ENCODE results near the gene FAM53B. TPM values are rescaled to one million over a fixed set of nuclear protein-coding genes. Genes with fewer than 3 reads are reported as not detected.
A peak's percentile ranks its signal among the peaks of the same experiment; 100 is the strongest.

Gene FAM53B
- total RNA-seq, 1 donor, result 13.4 TPM

DNA sequence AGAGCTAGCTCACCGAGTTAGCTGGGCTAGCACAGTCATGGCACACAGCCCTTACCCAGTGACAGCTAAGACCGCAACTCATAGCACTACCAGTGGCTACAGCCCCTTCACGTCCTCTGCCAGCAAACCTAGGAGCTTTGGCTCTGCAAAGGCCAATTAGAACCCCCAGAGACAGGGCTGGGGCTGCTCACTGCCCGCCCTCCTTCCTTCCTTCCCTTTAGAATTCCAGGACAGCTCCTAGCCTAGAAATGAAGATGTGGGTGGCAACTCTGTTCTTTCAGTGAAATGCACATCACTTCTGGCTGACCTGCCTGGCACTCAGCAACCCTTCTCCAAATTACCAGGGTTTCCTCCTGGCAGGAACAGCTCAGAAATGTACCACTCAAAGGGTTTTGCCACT lies 99.9 kb downstream of the FAM53B start:
- no peak for DNase-seq (ENCODE audit: low read depth)
- TF ChIP-seq, protein P1, sequence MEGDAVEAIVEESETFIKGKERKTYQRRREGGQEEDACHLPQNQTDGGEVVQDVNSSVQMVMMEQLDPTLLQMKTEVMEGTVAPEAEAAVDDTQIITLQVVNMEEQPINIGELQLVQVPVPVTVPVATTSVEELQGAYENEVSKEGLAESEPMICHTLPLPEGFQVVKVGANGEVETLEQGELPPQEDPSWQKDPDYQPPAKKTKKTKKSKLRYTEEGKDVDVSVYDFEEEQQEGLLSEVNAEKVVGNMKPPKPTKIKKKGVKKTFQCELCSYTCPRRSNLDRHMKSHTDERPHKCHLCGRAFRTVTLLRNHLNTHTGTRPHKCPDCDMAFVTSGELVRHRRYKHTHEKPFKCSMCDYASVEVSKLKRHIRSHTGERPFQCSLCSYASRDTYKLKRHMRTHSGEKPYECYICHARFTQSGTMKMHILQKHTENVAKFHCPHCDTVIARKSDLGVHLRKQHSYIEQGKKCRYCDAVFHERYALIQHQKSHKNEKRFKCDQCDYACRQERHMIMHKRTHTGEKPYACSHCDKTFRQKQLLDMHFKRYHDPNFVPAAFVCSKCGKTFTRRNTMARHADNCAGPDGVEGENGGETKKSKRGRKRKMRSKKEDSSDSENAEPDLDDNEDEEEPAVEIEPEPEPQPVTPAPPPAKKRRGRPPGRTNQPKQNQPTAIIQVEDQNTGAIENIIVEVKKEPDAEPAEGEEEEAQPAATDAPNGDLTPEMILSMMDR (IDR thresholded peaks at IDR 0.05; ENCODE audit: insufficient read depth, low read depth, low read length), result no peak
- H3K4me3 ChIP-seq (ENCODE audit: low read depth, low read length), result no peak overlapping the region

DNA sequence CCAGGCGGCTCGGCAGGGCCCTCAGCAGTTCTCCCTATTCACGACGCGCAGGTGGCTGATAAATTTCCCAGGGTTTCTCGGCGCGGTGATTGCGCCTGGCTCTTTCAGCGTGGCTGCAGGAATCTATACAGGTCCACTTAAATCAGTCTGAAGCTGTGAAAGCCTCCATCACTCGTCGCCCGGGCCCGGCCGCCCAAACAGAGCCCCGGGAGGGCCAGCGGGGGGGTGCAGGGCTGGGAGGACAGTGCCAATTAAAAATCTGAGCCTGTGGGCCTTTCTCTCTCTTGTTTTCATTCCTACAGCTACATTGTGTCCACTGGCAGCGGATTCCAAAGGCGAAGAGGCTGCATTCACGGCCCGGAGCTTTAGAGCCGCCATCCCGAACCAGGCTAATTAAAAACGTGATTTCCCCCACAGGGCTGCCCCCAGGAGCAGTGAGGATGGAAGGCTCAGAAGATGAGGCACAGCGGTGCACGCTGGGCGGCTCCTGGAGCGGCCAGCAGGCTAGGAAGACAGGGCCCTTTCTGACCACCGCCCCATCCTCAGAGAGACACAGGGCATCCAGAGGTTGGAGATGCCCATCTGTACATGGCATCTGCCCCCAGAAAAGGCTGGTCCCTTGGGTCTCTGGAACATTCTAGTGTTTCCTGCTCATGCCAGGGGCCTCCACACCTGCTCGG lies 100.7 kb downstream of the FAM53B start:
- TF ChIP-seq, protein P1 (IDR thresholded peaks at IDR 0.05; ENCODE audit: insufficient read depth, low read depth, low read length), result no peak
- DNase-seq (ENCODE audit: low read depth), result no peak
- no peak overlapping the region for H3K4me3 ChIP-seq (ENCODE audit: low read depth, low read length)

DNA sequence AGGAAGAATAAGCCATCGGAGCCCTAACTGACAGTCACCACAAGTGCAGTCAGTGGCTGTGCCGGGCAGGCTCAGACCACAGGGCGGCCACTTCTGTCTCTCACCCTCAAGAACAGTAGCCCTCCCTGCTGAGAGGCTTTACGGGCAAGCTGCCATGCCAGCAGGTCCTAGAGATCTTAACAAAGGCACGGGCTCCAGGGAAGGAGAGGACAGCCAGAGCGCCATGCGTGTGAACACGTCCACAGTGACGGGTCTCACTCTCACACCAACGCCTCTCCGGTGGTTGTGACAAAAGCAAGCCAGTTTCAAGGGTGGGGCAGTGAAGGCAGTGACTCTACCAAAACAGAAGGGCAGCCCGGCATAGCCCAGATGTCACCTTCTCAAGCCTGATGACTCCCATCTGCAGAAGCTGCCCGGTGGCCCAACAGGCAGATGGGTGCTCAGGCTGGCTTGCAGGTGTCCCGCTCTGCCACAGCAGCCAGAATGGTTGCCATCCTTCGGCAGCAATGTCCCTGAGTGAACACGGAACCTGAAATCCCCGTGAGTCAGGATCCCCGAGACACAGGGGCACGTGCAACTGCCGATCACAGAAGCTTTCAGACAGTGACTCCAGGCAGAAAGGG lies 102.0 kb downstream of the FAM53B start:
- H3K4me3 ChIP-seq (ENCODE audit: low read depth, low read length), result no peak overlapping the region
- TF ChIP-seq, protein P1 (IDR thresholded peaks at IDR 0.05; ENCODE audit: insufficient read depth, low read depth, low read length), result no peak
- DNase-seq (ENCODE audit: low read depth), result no peak

DNA sequence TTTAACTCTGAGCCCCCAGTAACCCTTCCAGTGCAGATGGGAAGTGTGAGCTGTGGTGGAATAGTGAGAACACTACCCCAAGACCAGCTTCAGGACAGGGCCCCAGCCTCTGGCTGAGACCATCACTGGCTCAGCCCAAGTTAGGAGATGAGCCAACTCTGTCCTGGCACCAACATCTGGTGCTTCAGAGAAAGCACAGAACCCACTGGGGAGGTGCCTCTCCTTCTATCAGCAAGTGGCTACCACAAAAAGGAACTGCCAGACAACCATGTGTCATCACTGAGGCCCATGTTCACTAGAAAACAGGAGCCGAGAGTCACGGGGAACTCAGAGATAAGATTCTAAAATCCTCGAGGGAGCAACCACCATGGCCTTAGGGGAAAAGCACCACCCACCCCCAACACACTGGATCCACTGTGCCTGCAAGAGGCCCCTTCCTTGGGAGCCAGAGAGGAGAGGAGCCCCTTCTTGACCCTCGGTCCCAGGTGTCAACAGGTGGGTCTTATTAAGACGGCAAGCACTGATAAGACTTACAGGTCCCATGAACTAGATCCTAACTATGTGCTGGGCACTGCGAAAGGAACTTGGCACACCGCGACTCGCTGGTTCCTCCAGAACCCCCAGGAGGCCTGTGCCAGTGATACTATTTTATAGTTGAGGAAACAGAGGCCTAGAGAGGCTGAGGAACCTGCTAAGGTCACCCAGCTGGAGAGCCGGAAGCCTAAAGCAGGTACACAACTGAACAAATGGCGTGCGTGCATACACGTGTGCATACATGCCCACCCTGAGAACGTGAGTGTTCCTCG lies 102.7 kb downstream of the FAM53B start:
- TF ChIP-seq, protein P1 (IDR thresholded peaks at IDR 0.05; ENCODE audit: insufficient read depth, low read depth, low read length), result no peak

DNA sequence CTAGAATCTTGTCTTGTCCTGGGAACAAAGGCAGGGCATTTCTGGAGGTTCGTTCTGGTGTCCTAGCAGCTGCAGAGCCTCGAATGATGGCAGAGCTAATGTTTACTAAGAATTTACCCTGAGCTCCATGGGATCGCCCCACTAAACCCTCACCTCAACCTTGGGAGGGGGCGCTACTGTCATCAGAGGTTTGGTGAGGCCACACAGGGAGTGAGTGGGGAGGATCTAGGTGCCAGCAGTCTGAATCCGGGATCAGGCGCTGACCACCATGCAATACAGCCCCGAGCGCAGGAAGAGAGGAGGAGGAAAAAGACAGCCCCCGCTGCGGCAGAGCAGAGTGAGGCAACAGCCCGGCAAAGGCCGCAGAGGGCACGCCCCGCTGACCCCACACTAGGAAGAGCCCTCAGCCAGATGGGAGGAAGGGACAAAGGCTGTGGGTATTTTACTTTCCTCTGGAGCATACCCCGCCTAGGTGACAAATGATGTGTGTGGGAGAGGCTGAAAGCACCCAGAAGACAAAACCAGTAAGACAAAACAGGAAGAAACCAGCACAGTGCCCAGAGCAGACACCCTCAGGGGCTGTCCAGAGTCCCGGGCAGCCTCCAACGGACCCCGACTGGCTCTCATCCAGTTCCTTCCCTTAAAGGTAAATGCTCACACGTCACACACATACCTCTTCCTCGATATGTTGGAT lies 103.5 kb downstream of the FAM53B start:
- no peak overlapping the region for H3K4me3 ChIP-seq (ENCODE audit: low read depth, low read length)
- TF ChIP-seq, protein P1 (IDR thresholded peaks at IDR 0.05; ENCODE audit: insufficient read depth, low read depth, low read length), result no peak
- peak; percentile 55 for DNase-seq (ENCODE audit: low read depth)

More for the DNA sequence above, 102.7 kb downstream of the FAM53B start:
- no peak overlapping the region for H3K4me3 ChIP-seq (ENCODE audit: low read depth, low read length)
- peak; percentile 93 for DNase-seq (ENCODE audit: low read depth)

DNA sequence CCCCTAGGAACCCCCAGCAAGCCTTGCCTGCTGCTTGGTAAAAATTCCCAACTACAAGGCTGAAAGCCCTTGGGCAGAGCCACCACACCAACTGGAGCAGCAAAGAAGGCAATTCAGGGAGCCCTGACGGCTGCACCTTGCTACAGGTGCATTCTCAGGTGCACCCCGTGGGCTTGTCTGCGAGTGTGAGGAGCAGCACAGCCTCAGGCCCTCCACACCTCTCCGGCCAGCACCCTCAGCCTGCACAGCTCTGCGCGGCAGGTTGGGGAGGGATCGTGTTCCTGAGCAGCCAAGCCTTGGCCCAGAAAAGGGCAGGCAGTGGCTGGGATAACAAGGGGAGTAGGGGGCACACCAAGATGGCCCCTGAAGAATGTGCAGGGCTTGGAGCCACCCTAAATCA lies 104.1 kb downstream of the FAM53B start:
- no peak overlapping the region for H3K4me3 ChIP-seq (ENCODE audit: low read depth, low read length)
- TF ChIP-seq, protein P1 (IDR thresholded peaks at IDR 0.05; ENCODE audit: insufficient read depth, low read depth, low read length), result no peak
- no peak for DNase-seq (ENCODE audit: low read depth)
